ENCODE data around the gene CSGALNACT2. TPM values are rescaled to one million over a fixed set of nuclear protein-coding genes. Genes with fewer than 3 reads are reported as not detected.

Gene CSGALNACT2
- total RNA-seq, 2 experiments from 2014 or later: 15.3 to 15.5 TPM

- no peak for ATAC-seq
- Mint-ChIP-seq H3K4me1 (ENCODE audit: low read depth) (no peaks in the 10 kb centered on the region), H3K27me3 (no peaks in the 10 kb centered on the region), H3K27ac (no peak overlapping the region), H3K4me3 (no peak overlapping the region), H3K9me3 (no peaks in the 10 kb centered on the region), H3K36me3 (ENCODE audit: low read depth) (peaks cover 44% of the 10 kb centered on the region)
- intact Hi-C loops (cut with micrococcal nuclease): no loop called here
- TF ChIP-seq CTCF (IDR thresholded peaks at IDR 0.05): no peak
- ChIA-PET POLR2A (no interaction called here), CTCF (interaction anchor here (1.5 kb wide), 1 partner anchor 16 kb away, joined by 5 read pairs; no protein-coding TSS in a partner anchor)
- DNase-seq: no peak
These were observed 47.9 kb downstream of the CSGALNACT2 start for GRCh38 chr10:43186150-43186549.

GRCh38 chr10:43187213-43187612 lies 49.0 kb downstream of the CSGALNACT2 start:
- ChIA-PET CTCF (no interaction called here), POLR2A (no interaction called here)
- Mint-ChIP-seq H3K27me3 (no peaks in the 10 kb centered on the region), H3K9me3 (no peaks in the 10 kb centered on the region), H3K4me3 (no peak overlapping the region), H3K36me3 (ENCODE audit: low read depth) (peaks cover 36% of the 10 kb centered on the region), H3K27ac (no peak overlapping the region), H3K4me1 (ENCODE audit: low read depth) (no peaks in the 10 kb centered on the region)
- ATAC-seq (no peak), DNase-seq (no peak)
- no peak for TF ChIP-seq CTCF (IDR thresholded peaks at IDR 0.05)
- intact Hi-C loops (cut with micrococcal nuclease): no loop called here

GRCh38 chr10:43188702-43189101 lies 50.5 kb downstream of the CSGALNACT2 start:
- H3K4me1 Mint-ChIP-seq (ENCODE audit: low read depth): no peaks in the 10 kb centered on the region
- ATAC-seq: no peak
- POLR2A ChIA-PET: no interaction called here

GRCh38 chr10:43190289-43190688 lies 52.0 kb downstream of the CSGALNACT2 start:
- Mint-ChIP-seq H3K4me3 (no peak overlapping the region), H3K9me3 (no peaks in the 10 kb centered on the region), H3K36me3 (ENCODE audit: low read depth) (peaks cover 16% of the 10 kb centered on the region), H3K27ac (no peak overlapping the region), H3K4me1 (ENCODE audit: low read depth) (no peaks in the 10 kb centered on the region), H3K27me3 (no peaks in the 10 kb centered on the region)
- ChIA-PET POLR2A (no interaction called here), CTCF (interaction anchor here (1.5 kb wide), 1 partner anchor 8 kb away, joined by 4 read pairs; no protein-coding TSS in a partner anchor)
- intact Hi-C loops (cut with micrococcal nuclease): no loop called here
- TF ChIP-seq CTCF (IDR thresholded peaks at IDR 0.05): no peak
- ATAC-seq (no peak), DNase-seq (no peak)

More at GRCh38 chr10:43188702-43189101, 50.5 kb downstream of the CSGALNACT2 start:
- H3K27me3 Mint-ChIP-seq: no peaks in the 10 kb centered on the region
- H3K9me3 Mint-ChIP-seq: no peaks in the 10 kb centered on the region
- H3K4me3 Mint-ChIP-seq: no peak overlapping the region
- no peak overlapping the region for H3K27ac Mint-ChIP-seq
- no peak for TF ChIP-seq CTCF (IDR thresholded peaks at IDR 0.05)
- DNase-seq: no peak
- H3K36me3 Mint-ChIP-seq (ENCODE audit: low read depth): peaks cover 24% of the 10 kb centered on the region
- intact Hi-C loops (cut with micrococcal nuclease): no loop called here
- CTCF ChIA-PET: interaction anchor here (1.3 kb wide), 1 partner anchor 13 kb away, joined by 9 read pairs; no protein-coding TSS in a partner anchor

GRCh38 chr10:43190775-43191174 lies 52.5 kb downstream of the CSGALNACT2 start:
- no peaks in the 10 kb centered on the region for H3K27me3 Mint-ChIP-seq
- peaks cover 14% of the 10 kb centered on the region for H3K36me3 Mint-ChIP-seq (ENCODE audit: low read depth)
- CTCF ChIA-PET: interaction anchor here (5.1 kb wide), 1 partner anchor 13 kb away, joined by 42 read pairs; no protein-coding TSS in a partner anchor
- no peak overlapping the region for H3K4me3 Mint-ChIP-seq
- no peak for DNase-seq
- H3K4me1 Mint-ChIP-seq (ENCODE audit: low read depth): no peaks in the 10 kb centered on the region
- POLR2A ChIA-PET: no interaction called here
- H3K27ac Mint-ChIP-seq: no peak overlapping the region
- no peaks in the 10 kb centered on the region for H3K9me3 Mint-ChIP-seq
- intact Hi-C loops (cut with micrococcal nuclease): no loop called here
- no peak for ATAC-seq
- TF ChIP-seq CTCF (IDR thresholded peaks at IDR 0.05): no peak

All from activated CD8-positive, alpha-beta T cell treated with anti-CD3 and anti-CD28 coated beads for 36 hours (primary cell).